Measurements from ENCODE around the gene SELPLG.

DNA sequence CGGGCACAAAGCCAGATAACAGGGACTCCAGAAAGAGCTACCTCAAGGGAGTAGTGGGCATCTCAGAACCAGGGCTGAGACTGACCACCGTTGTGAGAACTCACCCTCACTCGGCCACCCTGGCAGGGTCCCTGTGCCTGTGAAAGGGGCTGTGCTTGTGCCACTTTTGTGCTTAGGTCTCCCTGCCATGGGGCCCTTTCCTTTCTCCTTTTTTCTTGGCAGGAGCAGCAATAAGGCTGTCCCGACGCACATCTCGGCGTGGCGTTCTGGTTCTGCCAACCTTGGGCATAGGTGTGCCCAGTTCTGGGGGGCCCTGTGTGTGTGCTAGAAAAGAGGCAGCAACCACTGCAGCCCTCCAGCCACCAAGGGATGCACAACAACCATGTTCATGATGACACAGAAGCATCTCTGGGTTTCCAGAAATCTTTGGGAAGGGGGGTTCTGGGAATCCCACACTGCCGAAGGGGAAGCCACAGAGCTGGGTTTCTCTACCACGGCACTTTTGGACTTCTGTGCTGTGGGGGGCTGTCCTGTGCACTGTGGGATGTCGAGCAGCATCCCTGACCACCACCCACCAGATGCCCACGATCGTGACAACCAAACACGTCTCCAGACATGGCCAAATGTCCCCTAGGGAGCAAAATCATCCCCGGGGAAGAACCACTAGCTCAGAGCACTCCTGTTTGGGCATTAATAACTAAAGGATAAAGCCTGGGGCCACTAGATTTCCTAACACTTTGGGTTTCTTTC is 22.7 kb downstream of the SELPLG start:
- TF ChIP-seq, protein P1, sequence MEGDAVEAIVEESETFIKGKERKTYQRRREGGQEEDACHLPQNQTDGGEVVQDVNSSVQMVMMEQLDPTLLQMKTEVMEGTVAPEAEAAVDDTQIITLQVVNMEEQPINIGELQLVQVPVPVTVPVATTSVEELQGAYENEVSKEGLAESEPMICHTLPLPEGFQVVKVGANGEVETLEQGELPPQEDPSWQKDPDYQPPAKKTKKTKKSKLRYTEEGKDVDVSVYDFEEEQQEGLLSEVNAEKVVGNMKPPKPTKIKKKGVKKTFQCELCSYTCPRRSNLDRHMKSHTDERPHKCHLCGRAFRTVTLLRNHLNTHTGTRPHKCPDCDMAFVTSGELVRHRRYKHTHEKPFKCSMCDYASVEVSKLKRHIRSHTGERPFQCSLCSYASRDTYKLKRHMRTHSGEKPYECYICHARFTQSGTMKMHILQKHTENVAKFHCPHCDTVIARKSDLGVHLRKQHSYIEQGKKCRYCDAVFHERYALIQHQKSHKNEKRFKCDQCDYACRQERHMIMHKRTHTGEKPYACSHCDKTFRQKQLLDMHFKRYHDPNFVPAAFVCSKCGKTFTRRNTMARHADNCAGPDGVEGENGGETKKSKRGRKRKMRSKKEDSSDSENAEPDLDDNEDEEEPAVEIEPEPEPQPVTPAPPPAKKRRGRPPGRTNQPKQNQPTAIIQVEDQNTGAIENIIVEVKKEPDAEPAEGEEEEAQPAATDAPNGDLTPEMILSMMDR (IDR thresholded peaks at IDR 0.05), result no peak
- no peak for TF ChIP-seq POLR2A (IDR thresholded peaks at IDR 0.05)

Data from ovary (tissue), 3 donors.